Measurements from ENCODE around the gene PCDHB13. TPM values are rescaled to one million over a fixed set of nuclear protein-coding genes. Genes with fewer than 3 reads are reported as not detected.
A peak's percentile ranks its signal among the peaks of the same experiment; 100 is the strongest.

PCDHB13 gene
- total and polyA plus RNA-seq, 4 donors = 0.11 to 0.42 (median 0.18) TPM

GRCh38 chr5:141250576-141250975 lies 36.9 kb downstream of the PCDHB13 start:
- Histone ChIP-seq H3K27ac (ENCODE audit: low read depth in 1 of 2, low read length in 2 of 2) (no peak overlapping the region), H3K27me3 (ENCODE audit: control insufficient read depth in 4 of 4, insufficient read depth in 4 of 4, low read length in 3 of 4) (no peaks in the 10 kb centered on the region), H3K36me3 (ENCODE audit: control insufficient read depth in 4 of 4, insufficient read depth in 3 of 4, low read depth in 1 of 4, low read length in 3 of 4) (no peaks in the 10 kb centered on the region), H3K9me3 (ENCODE audit: control insufficient read depth in 4 of 4, low read length in 3 of 4) (peaks cover 43 to 93% (median 67%) of the 10 kb centered on the region in 4 donors), H3K4me3 (ENCODE audit: low read depth in 1 of 3, low read length in 3 of 3) (peak overlapping the region in 2 of 3 donors; percentile 4 to 27), H3K9ac (ENCODE audit: low read depth in 1 of 2, low read length in 2 of 2) (no peak overlapping the region), H3K4me1 (ENCODE audit: control insufficient read depth in 4 of 4, insufficient read depth in 4 of 4, low read length in 3 of 4) (no peaks in the 10 kb centered on the region)
- TF ChIP-seq EGR1 (IDR thresholded peaks at IDR 0.05; ENCODE audit: low read depth in 2 of 2) = no peak
- no peak for TF ChIP-seq JUND (IDR thresholded peaks at IDR 0.05)
- no peak for TF ChIP-seq REST (IDR thresholded peaks at IDR 0.05)
- no peak for TF ChIP-seq HNF4G (IDR thresholded peaks at IDR 0.05)
- TF ChIP-seq NR2F2 (IDR thresholded peaks at IDR 0.05) = no peak
- no peak for TF ChIP-seq YY1 (IDR thresholded peaks at IDR 0.05)
- no peak for TF ChIP-seq RAD21 (IDR thresholded peaks at IDR 0.05)
- TF ChIP-seq, protein P1, sequence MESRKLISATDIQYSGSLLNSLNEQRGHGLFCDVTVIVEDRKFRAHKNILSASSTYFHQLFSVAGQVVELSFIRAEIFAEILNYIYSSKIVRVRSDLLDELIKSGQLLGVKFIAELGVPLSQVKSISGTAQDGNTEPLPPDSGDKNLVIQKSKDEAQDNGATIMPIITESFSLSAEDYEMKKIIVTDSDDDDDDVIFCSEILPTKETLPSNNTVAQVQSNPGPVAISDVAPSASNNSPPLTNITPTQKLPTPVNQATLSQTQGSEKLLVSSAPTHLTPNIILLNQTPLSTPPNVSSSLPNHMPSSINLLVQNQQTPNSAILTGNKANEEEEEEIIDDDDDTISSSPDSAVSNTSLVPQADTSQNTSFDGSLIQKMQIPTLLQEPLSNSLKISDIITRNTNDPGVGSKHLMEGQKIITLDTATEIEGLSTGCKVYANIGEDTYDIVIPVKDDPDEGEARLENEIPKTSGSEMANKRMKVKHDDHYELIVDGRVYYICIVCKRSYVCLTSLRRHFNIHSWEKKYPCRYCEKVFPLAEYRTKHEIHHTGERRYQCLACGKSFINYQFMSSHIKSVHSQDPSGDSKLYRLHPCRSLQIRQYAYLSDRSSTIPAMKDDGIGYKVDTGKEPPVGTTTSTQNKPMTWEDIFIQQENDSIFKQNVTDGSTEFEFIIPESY (IDR thresholded peaks at IDR 0.05) = no peak
- TF ChIP-seq FOXA2 (IDR thresholded peaks at IDR 0.05) = no peak
- DNase-seq (ENCODE audit: low spot score) = no peak

GRCh38 chr5:141258464-141258863 lies 44.7 kb downstream of the PCDHB13 start:
- no peak for DNase-seq (ENCODE audit: low spot score)
- Histone ChIP-seq H3K4me3 (ENCODE audit: low read depth in 1 of 3, low read length in 3 of 3) (peak overlapping the region in 1 of 3 donors; percentile 29), H3K9me3 (ENCODE audit: control insufficient read depth in 4 of 4, low read length in 3 of 4) (peaks cover 30 to 92% (median 67%) of the 10 kb centered on the region in 4 donors), H3K4me1 (ENCODE audit: control insufficient read depth in 4 of 4, insufficient read depth in 4 of 4, low read length in 3 of 4) (no peaks in the 10 kb centered on the region), H3K36me3 (ENCODE audit: control insufficient read depth in 4 of 4, insufficient read depth in 3 of 4, low read depth in 1 of 4, low read length in 3 of 4) (no peaks in the 10 kb centered on the region), H3K9ac (ENCODE audit: low read depth in 1 of 2, low read length in 2 of 2) (no peak overlapping the region), H3K27me3 (ENCODE audit: control insufficient read depth in 4 of 4, insufficient read depth in 4 of 4, low read length in 3 of 4) (no peaks in the 10 kb centered on the region), H3K27ac (ENCODE audit: low read depth in 1 of 2, low read length in 2 of 2) (no peak overlapping the region)
- no peak for TF ChIP-seq FOXA2 (IDR thresholded peaks at IDR 0.05)
- TF ChIP-seq REST (IDR thresholded peaks at IDR 0.05) = no peak
- TF ChIP-seq JUND (IDR thresholded peaks at IDR 0.05) = no peak
- TF ChIP-seq RXRA (IDR thresholded peaks at IDR 0.05) = no peak
- no peak for TF ChIP-seq EGR1 (IDR thresholded peaks at IDR 0.05; ENCODE audit: low read depth in 2 of 2)
- TF ChIP-seq, protein P1 (IDR thresholded peaks at IDR 0.05) = no peak
- TF ChIP-seq HNF4A (conservative IDR thresholded peaks at IDR 0.05) = no peak
- no peak for TF ChIP-seq MAX (IDR thresholded peaks at IDR 0.05)
- TF ChIP-seq RAD21 (IDR thresholded peaks at IDR 0.05) = no peak
- TF ChIP-seq FOXA1 (IDR thresholded peaks at IDR 0.05) = no peak
- no peak for TF ChIP-seq NR2F2 (IDR thresholded peaks at IDR 0.05)
- no peak for TF ChIP-seq YY1 (IDR thresholded peaks at IDR 0.05)
- TF ChIP-seq GABPA (IDR thresholded peaks at IDR 0.05 in 1 of 2, conservative IDR thresholded peaks at IDR 0.05 in 1 of 2) = no peak
- no peak for TF ChIP-seq TAF1 (conservative IDR thresholded peaks at IDR 0.05)
- no peak for TF ChIP-seq HNF4G (IDR thresholded peaks at IDR 0.05)

Data from liver (tissue), 9 donors.